ENCODE measurements around the gene NGF.
"Not testable (repeated sequence)": the region's sequence is repeated elsewhere in the genome, so short reads cannot be mapped to it uniquely, and the experiment has no call there.

Gene NGF

DNA sequence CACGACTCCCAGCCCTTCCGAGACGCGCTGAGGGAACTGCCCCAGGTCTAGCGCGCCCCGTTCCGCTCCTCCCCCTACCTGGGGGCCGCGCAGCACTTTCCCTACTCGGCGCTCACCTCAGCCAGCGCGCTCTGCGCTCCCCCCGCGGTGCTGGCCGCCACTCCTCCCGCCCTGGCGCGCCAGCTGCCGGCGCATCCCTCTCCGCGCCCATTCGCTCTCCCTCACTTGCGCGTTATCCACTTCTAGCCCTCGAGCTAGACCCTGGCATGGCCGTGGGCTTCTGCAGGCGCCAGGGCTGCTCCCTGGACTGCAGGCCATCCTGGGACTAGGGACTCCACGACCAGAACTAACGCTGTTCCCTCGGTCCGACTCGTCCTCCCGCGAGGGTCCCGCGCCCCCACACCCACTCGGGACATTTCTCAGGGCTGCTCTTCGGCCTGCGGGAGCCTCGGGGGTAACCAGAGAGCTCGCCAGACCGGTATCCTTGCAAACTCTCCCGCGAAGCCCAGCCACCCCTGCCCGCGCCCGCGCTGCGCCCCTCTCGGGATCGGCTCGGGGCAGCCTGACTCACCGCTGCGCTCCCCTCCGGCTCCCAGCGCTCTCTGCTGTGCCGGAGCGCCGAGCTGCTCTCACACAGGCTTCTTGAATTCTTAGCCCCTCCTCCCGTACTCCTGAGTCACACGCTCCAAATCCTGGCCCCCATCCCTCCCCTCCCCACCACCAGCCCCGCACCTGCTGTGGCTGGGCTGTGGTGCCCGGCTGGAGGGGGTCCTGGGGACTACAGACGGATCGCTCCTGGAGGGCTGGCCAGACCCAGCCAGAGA, at the start of gene NGF:
NGF (minus strand) TSS at position 617 of the 824 bp plus-strand sequence. CDS start 51,454 bp downstream, outside the sequence.
- DNase-seq, result peak; percentile 89

GRCh38 chr1:115383455-115383854, 45.4 kb upstream of the NGF start:
- not testable (repeated sequence) for DNase-seq

- no peak for DNase-seq
Measured at GRCh38 chr1:115379943-115380342, 41.9 kb upstream of the NGF start.

DNA sequence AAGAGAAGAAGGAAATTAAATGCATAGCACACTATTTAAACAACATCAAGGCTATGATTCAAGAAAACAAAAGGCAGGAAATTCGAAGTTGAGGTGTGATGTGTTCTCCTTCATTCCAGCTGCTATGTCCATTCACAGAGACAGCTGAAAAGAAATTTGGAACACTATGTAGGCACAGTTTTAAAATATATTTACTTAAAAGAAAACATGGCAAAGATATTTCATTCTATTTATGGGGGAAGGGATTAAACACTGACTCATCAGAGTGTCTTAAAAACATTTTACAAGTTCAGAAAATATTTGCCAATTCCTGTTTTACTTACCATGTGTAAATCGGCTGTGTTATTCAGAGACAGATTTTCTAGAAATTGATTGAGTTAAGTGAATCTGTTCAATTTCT, 39.4 kb upstream of the NGF start:
- no peak for DNase-seq

- no peak for DNase-seq
Measured at GRCh38 chr1:115374598-115374997, 36.5 kb upstream of the NGF start.

- no peak for DNase-seq
Measured at GRCh38 chr1:115373305-115373704, 35.3 kb upstream of the NGF start.

DNA sequence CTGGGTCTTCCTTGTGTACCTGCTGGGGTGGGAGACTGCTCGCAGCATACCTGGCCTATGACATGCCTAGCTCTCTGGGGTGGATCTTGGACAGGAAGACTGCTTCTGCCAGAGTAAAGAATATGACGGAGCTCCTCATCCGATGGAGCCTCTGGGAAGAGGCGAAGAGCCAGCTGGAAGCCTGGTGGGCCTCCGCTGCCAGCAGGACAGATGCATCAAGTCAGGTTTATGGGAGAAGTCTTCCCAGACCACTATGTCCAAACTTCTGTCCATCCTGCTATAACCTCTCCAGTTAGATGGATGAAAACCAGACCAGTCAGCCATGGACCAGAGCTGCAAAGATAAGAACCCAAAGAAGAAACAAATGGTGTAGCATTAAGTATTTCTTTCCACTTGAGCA, 27.7 kb upstream of the NGF start:
- DNase-seq, result no peak

DNA sequence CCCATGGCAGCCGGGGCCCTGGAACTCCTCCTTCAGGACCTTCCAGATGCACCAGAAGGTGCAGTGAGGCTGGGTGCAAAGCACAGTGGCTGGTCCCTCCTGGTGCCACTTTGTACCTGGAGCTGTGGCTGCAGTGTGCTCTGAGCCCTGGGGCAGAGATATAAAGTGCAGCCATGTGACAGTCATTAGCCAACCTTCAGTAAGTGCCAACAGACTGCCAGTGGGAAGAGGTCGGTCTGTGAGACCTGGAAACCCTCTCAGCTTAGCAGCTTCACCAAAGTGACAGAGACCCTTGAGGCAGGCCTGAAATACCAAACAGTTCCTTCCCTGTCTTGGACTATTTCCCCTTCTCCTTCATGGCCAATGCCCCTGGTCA, 26.7 kb upstream of the NGF start:
- DNase-seq, result no peak

DNA sequence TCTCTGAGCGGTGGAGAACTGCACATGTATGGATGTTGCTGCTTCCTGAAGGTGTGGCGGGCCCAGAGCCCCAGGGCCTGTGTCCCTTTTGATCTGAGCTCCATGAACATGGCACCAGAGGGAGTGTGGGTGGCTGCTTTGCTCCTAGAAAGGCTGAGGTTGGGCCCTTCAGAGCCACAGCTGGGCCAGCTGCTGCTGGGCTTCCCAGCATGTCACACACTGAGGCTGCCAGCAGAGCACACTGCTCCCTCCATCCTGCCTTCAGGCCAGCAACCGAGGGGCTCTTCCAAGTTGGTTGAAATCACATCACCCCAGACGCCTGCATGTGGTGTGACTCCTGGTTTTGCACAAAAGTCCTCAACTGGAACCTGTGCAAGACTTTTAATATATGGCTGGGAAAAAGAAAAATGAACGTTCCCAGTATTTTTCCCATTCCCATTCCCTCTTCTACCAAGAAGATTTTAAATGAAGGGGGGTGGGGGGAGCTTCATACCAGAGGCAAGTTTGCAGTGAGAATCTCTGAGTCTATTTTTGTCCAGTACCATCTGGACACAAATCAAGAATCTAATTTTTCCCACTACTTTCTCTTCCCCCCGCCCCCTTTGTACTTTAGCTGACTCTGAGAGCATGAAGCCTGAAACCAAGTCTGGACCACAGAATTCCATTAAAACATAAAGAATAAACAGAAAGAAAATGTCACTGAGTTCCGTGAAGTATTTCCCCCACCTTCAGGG, 26.2 kb upstream of the NGF start:
- no peak for DNase-seq

- DNase-seq, result no peak
Measured at GRCh38 chr1:115363171-115363570, 25.1 kb upstream of the NGF start.

- DNase-seq, result not testable (repeated sequence)
Measured at GRCh38 chr1:115360505-115361129, 22.6 kb upstream of the NGF start.

GRCh38 chr1:115359787-115360452, 21.9 kb upstream of the NGF start:
- DNase-seq, result not testable (repeated sequence)

DNA sequence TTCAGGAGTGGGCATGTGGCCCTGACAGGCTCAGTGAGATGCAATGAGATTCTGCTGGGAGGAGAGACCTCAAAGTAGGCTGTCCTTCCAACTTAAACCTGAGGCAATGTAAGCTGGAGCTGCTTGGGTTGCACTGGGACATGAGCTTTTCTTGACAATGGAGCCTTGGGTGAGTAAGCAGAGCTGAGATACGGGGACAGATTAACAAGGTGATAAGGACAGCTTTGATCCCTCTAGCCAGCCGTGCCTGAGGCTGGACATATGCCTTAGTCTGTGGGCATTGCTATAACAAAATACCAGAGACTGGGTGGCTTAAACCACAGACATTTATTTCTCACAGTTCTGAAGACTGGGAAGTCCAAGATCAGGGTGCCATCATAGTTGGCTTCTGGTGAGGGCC, 18.3 kb upstream of the NGF start:
- DNase-seq, result peak; percentile 82

DNA sequence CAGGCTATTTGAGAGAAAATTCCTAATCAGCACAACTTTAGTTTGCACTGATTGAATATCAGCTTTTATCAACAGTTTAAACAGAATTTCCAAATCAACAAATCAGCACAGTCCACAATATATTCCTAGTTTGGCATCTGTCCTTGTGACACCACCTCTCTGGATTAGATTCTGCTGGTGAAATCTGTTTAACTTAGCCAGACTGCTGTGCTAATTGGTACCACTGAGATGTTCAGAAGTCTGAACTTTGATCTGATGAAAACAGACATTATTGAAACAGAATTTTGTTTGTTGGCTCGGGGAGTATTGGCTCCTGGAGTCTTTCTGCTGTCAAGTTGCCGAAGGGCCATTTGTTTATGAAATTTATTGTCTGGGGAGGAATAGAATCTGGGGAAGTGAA, 17.0 kb upstream of the NGF start:
- DNase-seq, result no peak

DNA sequence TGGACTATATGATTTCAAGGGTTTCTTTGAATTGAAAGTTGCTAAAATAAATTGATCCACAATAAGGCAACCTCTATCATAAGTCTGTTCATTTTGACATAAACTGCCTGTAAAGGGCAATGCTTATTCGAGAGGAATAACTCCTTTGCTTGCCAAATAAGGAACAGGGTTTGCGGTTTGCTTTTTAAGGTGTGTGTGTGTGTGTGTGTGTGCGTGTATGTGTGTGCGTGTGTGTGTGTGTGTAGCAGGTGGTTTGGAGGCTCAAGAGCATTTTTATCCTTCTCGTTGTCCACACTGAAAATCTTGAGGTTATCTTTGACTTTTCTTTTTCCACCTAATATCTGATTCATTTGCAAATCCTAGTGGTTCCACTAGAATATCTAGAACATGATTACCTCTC, 13.1 kb upstream of the NGF start:
- no peak for DNase-seq

DNA sequence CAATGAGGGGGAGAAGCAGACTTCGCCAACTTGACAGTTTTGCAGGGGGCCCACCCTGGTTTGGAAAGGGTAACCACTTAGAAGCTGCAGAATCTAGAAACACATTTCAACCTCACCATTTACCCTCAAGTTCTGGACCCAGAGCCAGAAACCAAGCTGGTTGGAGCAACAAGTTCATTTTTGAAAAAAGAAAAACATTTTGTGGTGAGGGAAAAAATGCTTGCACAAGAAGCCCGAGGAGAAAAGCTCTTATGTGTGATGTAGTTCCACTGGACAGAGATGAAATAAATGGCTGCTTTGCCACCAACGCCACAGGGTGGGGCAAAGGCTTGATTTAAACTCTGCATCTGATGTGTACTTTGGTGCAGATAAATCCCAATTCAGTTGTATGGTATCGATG, 10.6 kb upstream of the NGF start:
- DNase-seq, result no peak

DNA sequence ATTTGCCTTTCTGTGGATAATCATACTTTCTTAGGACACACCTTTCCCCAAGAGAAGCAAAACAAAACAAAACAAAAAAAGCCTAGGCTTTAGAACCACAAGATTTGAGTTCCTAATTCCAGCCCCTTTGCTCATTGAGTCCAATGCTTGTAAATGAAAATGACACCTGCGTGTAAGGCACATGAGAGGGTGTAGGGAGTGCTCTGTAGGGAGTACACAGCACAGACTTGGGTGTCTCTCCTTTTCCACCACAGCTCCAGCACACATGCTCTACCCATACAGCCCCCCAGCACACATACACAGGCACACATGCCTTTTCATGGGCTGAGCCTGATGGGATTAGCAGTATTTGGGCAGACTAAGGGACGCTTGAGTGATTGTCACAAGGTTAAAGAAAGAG, 9.2 kb upstream of the NGF start:
- DNase-seq, result no peak

DNA sequence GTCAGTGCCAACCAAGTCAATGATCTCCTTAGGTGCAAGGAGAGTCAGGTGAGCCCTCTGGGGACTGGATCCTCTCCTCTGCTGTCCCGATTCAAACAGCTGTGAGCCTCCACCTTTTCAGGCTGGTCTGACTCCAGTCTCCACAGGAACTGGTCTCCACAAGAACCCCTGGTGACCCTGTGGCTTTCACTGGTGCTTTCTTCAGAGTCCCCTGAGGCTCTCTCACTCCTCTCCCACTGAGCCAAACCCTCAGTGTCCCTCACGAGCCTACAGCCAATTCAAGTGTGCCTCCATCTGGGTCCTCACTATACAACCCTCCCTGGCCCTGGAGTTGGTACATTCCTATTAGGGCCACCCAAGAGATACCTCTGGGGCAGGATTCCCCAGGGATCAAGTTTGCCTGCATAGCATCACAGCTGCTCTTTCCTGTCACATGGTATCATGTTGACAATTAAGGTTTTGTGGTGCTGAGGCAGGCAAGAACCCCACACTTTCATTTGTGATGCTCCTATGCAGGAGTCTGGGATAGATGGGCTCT, 5.2 kb upstream of the NGF start:
- no peak for DNase-seq

- DNase-seq, result no peak
Measured at GRCh38 chr1:115341948-115342347, 3.9 kb upstream of the NGF start.

DNA sequence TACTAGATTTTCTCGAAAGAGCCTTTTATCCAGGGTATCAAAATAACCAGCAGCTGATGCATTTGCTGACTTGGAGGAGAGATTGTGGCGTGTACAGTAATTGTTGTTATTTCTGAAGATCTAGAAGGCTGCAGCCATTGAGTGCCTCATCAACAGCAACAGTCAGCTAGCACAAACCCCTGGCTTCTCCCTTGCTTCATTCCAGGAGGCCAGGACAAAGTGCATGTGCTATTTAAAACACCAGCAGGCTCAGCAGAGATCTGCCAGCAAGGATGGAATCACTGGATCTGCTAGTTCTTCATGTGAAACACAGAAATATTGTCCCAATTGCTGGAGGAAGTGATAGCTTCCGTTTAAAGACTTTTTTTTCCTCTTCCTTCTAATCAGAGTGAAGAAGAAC, 2.8 kb upstream of the NGF start:
- DNase-seq, result no peak

GRCh38 chr1:115338457-115338820, 390 bp upstream of the NGF start:
- no peak for DNase-seq

DNA sequence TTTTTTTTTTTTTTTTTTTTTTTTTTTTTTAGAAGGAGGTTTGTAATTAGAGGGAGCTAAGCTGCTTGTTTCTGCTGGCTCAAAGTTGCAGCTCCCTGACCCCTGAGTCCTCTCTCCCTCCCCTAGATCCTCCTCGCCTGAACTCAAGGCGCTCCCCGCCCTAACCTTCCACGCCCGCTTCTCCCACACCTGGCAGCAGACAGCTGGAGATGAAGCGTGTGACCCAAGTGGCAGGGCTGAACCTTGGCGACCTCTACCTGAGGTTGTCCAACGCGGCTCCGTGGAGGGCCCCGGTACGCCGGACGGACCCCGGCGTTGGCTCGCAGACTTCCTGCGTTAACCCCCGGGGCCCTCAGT, 795 bp downstream of the NGF start:
- no peak for DNase-seq

- DNase-seq, result no peak
Measured at GRCh38 chr1:115336741-115337140, 1.3 kb downstream of the NGF start.
